MM.1S (cell line): ENCODE measurements around the gene PITPNM3.

Source experiments
- EZH2 ChIP-seq: fragments of 300-600 bp; sonication (generic); optimal IDR thresholded peaks from 2 replicates; pipeline ENCODE3; 2017; ENCODE audit warnings: low read depth, mild to moderate bottlenecking, antibody characterized with exemption, low read length, mixed read lengths
- EZH2phosphoT487 ChIP-seq: fragments of 300-600 bp; sonication (generic); IDR thresholded peaks from 2 replicates; pipeline ENCODE4 v1.6.1; 2018; ENCODE audit warnings: antibody characterized with exemption, low read length
- TF ChIP-seq, protein P1 (sequence below): fragments of 300-600 bp; sonication (generic); IDR thresholded peaks from 2 replicates; pipeline ENCODE4 v1.5.1; 2016; ENCODE audit warnings: antibody characterized with exemption, low read length, mixed read lengths

GRCh38 chr17:6525141-6525540 is 31.2 kb downstream of the PITPNM3 start:
- TF ChIP-seq, protein P1, sequence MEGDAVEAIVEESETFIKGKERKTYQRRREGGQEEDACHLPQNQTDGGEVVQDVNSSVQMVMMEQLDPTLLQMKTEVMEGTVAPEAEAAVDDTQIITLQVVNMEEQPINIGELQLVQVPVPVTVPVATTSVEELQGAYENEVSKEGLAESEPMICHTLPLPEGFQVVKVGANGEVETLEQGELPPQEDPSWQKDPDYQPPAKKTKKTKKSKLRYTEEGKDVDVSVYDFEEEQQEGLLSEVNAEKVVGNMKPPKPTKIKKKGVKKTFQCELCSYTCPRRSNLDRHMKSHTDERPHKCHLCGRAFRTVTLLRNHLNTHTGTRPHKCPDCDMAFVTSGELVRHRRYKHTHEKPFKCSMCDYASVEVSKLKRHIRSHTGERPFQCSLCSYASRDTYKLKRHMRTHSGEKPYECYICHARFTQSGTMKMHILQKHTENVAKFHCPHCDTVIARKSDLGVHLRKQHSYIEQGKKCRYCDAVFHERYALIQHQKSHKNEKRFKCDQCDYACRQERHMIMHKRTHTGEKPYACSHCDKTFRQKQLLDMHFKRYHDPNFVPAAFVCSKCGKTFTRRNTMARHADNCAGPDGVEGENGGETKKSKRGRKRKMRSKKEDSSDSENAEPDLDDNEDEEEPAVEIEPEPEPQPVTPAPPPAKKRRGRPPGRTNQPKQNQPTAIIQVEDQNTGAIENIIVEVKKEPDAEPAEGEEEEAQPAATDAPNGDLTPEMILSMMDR, result no peak
- TF ChIP-seq EZH2 (no peak), EZH2phosphoT487 (no peak)
